ENCODE measurements around the gene CHSY1.

CHSY1 gene

DNA sequence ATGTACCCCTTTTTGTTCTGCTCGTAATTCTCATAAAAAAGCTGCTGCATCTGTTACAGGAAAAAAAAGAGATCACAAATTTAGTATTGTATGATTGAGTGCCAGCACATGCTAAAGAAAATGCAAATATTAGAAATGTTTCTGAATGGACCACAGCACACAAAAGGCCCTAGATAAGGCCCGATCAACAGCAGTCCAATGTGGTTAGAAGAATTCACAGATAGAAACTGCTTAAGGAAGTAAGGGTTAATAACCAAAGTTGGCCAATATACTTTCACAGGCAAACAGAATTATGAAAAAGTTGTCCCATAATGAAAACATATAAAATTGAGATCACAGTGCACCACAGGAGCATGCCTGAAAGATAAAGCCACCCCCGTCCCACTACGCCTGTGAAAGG lies 72.9 kb downstream of the CHSY1 start:
- TF ChIP-seq, protein P1, sequence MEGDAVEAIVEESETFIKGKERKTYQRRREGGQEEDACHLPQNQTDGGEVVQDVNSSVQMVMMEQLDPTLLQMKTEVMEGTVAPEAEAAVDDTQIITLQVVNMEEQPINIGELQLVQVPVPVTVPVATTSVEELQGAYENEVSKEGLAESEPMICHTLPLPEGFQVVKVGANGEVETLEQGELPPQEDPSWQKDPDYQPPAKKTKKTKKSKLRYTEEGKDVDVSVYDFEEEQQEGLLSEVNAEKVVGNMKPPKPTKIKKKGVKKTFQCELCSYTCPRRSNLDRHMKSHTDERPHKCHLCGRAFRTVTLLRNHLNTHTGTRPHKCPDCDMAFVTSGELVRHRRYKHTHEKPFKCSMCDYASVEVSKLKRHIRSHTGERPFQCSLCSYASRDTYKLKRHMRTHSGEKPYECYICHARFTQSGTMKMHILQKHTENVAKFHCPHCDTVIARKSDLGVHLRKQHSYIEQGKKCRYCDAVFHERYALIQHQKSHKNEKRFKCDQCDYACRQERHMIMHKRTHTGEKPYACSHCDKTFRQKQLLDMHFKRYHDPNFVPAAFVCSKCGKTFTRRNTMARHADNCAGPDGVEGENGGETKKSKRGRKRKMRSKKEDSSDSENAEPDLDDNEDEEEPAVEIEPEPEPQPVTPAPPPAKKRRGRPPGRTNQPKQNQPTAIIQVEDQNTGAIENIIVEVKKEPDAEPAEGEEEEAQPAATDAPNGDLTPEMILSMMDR (conservative IDR thresholded peaks at IDR 0.05; ENCODE audit: low read depth, low read length) = no peak
- DNase-seq (ENCODE audit: low read depth) = no peak
- no peak overlapping the region for H3K4me3 ChIP-seq (ENCODE audit: low read depth, low read length)

DNA sequence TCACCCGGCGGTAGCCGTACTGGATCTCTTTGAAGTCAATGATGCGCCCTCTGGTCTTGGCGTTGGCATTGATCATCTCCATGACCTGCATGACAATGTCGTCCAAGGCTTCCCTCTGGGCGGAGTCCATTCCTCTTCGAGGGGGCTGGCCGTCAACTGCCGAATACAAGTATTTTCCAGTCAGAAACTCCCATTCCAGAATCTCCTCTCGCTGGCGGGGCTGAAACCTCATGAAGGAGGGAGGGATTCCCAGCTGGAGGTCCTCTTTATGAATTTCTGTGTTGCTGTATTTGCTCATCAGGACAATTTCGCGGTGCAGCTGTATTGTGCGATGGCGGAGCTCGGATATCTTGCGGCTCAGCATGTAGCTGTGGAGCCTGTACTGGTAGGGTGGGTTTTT lies 73.4 kb downstream of the CHSY1 start:
- TF ChIP-seq, protein P1 (conservative IDR thresholded peaks at IDR 0.05; ENCODE audit: low read depth, low read length) = no peak
- no peak for DNase-seq (ENCODE audit: low read depth)
- no peak overlapping the region for H3K4me3 ChIP-seq (ENCODE audit: low read depth, low read length)

DNA sequence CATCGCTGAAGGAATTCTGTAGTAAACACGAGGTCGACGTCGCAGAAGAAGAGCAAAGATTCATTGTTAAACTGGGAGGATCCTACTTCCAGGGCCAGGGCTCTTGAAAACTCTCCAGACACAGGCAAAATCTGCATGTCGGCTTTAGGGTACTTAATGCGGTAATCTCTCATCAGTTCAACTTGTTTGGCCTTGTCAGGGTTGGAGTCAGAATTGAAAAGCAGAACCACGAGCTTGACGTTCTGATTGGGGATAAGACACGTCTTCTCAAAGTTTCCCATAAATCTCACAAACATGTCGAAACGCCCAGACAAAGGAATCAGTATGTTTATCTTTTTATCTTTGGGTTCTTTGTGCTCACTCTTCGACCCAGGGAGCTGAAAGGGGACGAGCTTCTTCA lies 74.0 kb downstream of the CHSY1 start:
- TF ChIP-seq, protein P1 (conservative IDR thresholded peaks at IDR 0.05; ENCODE audit: low read depth, low read length) = no peak
- no peak for DNase-seq (ENCODE audit: low read depth)
- H3K4me3 ChIP-seq (ENCODE audit: low read depth, low read length) = no peak overlapping the region

DNA sequence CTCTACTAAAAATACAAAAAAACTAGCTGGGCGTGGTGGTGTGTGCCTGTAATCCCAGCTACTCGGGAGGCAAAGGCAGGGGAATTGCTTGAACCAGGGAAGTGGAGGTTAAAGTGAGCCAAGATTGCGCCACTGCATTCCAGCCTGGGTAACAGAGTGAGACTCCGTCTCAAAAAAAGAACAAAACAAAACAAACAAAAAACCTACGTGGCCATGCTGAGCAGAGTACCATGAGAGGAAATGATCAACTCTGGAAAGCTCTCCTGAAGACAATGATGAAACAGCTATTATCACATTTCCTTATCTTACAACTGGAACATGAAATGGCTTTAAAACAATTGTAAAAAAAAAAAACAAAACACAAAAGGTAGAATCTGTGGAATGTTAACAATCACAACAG lies 75.2 kb downstream of the CHSY1 start:
- DNase-seq (ENCODE audit: low read depth) = peak; percentile 73

DNA sequence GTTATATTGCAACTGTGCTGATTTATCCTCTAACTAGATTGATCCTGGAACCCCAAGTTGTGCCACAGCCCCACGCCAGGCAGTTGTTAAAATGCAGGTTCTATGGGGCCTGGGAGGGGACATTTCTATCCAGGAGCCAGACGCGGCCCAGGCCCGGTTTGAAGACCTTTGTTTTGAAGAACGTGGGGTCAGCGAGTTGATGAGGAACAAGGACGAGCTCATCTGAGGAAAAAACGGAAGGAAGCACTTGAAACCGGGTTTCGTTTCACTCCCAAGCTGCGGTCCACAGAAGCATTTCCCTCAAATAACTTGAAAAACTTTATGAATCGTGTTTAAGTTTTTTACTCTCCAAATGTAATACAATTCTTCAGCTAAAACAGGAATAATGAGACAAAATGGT lies 76.4 kb downstream of the CHSY1 start:
- no peak overlapping the region for H3K4me3 ChIP-seq (ENCODE audit: low read depth, low read length)
- TF ChIP-seq, protein P1 (conservative IDR thresholded peaks at IDR 0.05; ENCODE audit: low read depth, low read length) = no peak
- DNase-seq (ENCODE audit: low read depth) = no peak

More for the DNA sequence above, 75.2 kb downstream of the CHSY1 start:
- TF ChIP-seq, protein P1 (conservative IDR thresholded peaks at IDR 0.05; ENCODE audit: low read depth, low read length) = no peak
- no peak overlapping the region for H3K4me3 ChIP-seq (ENCODE audit: low read depth, low read length)

DNA sequence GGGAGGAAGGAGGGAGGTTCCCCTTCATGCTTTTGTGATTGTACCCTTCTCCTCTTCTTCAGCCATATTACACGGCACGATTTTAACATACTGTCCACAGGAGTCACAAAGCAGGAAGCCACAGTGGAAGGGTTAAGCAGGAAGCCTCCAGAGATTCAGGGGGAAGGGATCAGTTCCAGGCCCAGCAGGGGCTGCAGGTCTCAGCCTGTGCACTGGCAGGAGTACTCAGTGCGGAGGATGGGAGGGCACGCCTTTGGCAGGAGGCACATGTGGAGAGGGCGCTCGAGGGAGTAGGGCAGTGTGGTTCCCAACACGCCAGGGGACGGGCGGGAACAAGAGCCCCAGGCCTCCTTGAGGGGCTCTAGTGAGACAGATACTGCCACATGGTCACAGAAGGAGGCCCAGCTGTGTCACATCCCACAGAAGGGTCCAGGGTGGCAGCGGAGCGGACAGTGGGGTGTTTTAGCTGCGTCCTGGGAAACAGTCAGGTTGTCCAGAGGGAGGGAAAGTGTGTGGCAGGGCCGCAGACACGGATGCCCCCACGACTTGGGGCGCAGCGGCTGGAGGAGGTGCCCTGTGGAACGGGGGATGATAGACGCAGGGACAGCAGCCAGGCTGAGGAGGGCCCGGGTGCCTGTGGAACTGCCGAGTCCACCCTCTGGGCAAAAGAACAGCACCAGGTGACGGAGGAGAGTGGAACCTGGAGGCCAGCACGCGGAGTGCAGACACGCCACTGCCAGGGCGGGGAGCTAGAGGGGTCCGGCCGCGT lies 77.5 kb downstream of the CHSY1 start:
- DNase-seq (ENCODE audit: low read depth) = no peak

More for the DNA sequence above, 77.5 kb downstream of the CHSY1 start:
- TF ChIP-seq, protein P1 (conservative IDR thresholded peaks at IDR 0.05; ENCODE audit: low read depth, low read length) = no peak
- H3K4me3 ChIP-seq (ENCODE audit: low read depth, low read length) = no peak overlapping the region
